ENCODE results near the gene EEF1G.
A peak's percentile ranks its signal among the peaks of the same experiment; 100 is the strongest.
"Not testable (repeated sequence)": the region's sequence is repeated elsewhere in the genome, so short reads cannot be mapped to it uniquely, and the experiment has no call there.

The EEF1G gene

DNA sequence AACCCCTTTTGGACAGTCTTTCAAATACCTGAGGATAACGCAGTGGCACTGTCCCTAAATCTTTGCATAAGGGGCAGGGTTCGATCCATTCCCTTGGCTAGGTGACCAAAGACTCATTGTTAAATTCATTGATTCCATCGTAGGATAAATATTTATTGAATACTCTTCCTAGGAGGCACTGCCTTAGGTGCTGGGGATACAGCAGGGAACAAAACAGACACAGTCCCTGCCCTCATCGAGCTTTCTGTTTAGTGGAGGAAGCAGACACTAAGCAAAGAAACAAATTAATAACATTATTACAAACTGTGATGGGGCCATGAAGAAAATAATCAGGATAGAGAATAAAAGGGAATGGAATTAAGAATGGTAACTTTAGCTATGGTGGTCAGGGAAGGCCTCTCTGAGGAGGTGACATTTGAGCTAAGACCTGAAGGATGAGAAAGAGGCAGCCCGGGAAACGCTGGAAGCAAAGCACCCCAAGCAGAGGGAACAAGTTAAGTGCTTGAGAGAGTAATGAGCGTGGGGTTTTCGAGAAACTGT, 47.4 kb upstream of the EEF1G start:
- no peaks in the 10 kb centered on the region for H3K9me3 ChIP-seq (ENCODE audit: control insufficient read depth, low read length)
- H3K79me1 ChIP-seq (replicated peaks; ENCODE audit: low read length, poor library complexity, severe bottlenecking) = peaks cover 6% of the 10 kb centered on the region
- H3K4ac ChIP-seq (ENCODE audit: low read depth in 1 of 2, low read length in 2 of 2) = peak overlapping the region; percentile 42 to 73
- H3K27ac ChIP-seq (ENCODE audit: low read length, poor library complexity, severe bottlenecking) = peak overlapping the region; percentile 53
- H2BK5ac ChIP-seq (ENCODE audit: low read depth, low read length, poor library complexity, severe bottlenecking) = no peak overlapping the region
- peaks cover 3% of the 10 kb centered on the region for H3K4me1 ChIP-seq (ENCODE audit: control insufficient read depth, insufficient read depth, low read depth, low read length)
- H4K8ac ChIP-seq (ENCODE audit: low read length) = no peak overlapping the region
- DNase-seq = no peak
- H3K4me3 ChIP-seq (ENCODE audit: insufficient read depth in 1 of 2, low read depth in 1 of 2, low read length in 2 of 2) = peak overlapping the region; percentile 59 to 90
- peak overlapping the region; percentile 5 to 85 for H3K18ac ChIP-seq (ENCODE audit: low read depth in 1 of 2, low read length in 2 of 2)
- no peak overlapping the region for H4K91ac ChIP-seq (ENCODE audit: low read length)
- H3K14ac ChIP-seq (ENCODE audit: low read length in 2 of 2) = peak overlapping the region in 1 of 2 experiments; percentile 61
- peak overlapping the region; percentile 44 for H3K4me2 ChIP-seq (ENCODE audit: low read length, poor library complexity, severe bottlenecking)
- no peak overlapping the region for H3K23ac ChIP-seq (ENCODE audit: low read length in 2 of 2)
- 40% methylated on average over 7 of the region's 8 CpGs for WGBS
- peak overlapping the region; percentile 91 for H3K9ac ChIP-seq (ENCODE audit: low read length)
- no peak overlapping the region for H2BK15ac ChIP-seq (ENCODE audit: low read depth, poor library complexity, severe bottlenecking)
- peaks cover 35 to 42% of the 10 kb centered on the region in 2 experiments for H3K36me3 ChIP-seq (ENCODE audit: control insufficient read depth in 1 of 2, insufficient read depth in 2 of 2, low read depth in 1 of 2, low read length in 2 of 2)
- no peak overlapping the region for H2BK120ac ChIP-seq (ENCODE audit: low read depth, low read length)
- H3K27me3 ChIP-seq (ENCODE audit: control insufficient read depth in 1 of 2, insufficient read depth in 1 of 2, low read length in 2 of 2) = no peaks in the 10 kb centered on the region
- H2BK12ac ChIP-seq (ENCODE audit: low read length in 2 of 2) = no peak overlapping the region
- peak overlapping the region; percentile 85 for H2AK5ac ChIP-seq (ENCODE audit: low read length, severe bottlenecking)
- H2AFZ ChIP-seq (ENCODE audit: low read depth, low read length) = no peak overlapping the region

DNA sequence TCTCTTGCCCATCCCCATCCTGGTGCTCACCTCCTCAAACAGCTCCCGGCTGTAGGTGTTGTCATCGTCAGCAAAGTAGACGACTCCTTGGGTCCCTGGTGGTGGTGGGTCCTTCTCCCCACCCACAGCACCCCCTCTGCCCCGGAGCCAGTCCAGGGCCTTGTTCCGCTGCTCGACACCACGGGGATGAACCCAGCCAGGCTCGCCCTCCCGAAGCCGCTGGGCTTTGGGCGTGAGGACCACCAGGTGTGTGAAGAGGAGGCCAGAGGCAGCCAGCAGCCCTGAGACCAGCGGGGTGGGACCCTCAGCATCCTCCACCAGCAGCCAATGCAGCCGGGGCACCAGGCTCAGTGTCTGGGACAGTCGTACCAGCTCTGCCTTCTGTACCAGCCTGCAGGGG, 43.3 kb upstream of the EEF1G start:
- not testable (repeated sequence) for H3K9me3 ChIP-seq (ENCODE audit: control insufficient read depth, low read length); H3K79me1 ChIP-seq (replicated peaks; ENCODE audit: low read length, poor library complexity, severe bottlenecking); H3K18ac ChIP-seq (ENCODE audit: low read depth in 1 of 2, low read length in 2 of 2); H3K14ac ChIP-seq (ENCODE audit: low read length in 2 of 2); H3K4me2 ChIP-seq (ENCODE audit: low read length, poor library complexity, severe bottlenecking); H3K4me3 ChIP-seq (ENCODE audit: insufficient read depth in 1 of 2, low read depth in 1 of 2, low read length in 2 of 2); H3K9ac ChIP-seq (ENCODE audit: low read length); H2BK120ac ChIP-seq (ENCODE audit: low read depth, low read length); H2AK5ac ChIP-seq (ENCODE audit: low read length, severe bottlenecking); H3K4ac ChIP-seq (ENCODE audit: low read depth in 1 of 2, low read length in 2 of 2); H3K27ac ChIP-seq (ENCODE audit: low read length, poor library complexity, severe bottlenecking); DNase-seq; H4K8ac ChIP-seq (ENCODE audit: low read length); H3K23ac ChIP-seq (ENCODE audit: low read length in 2 of 2); H2BK5ac ChIP-seq (ENCODE audit: low read depth, low read length, poor library complexity, severe bottlenecking); H2BK15ac ChIP-seq (ENCODE audit: low read depth, poor library complexity, severe bottlenecking); H2AFZ ChIP-seq (ENCODE audit: low read depth, low read length); H3K27me3 ChIP-seq (ENCODE audit: control insufficient read depth in 1 of 2, insufficient read depth in 1 of 2, low read length in 2 of 2); H4K91ac ChIP-seq (ENCODE audit: low read length)
- Histone ChIP-seq H3K36me3 (ENCODE audit: control insufficient read depth in 1 of 2, insufficient read depth in 2 of 2, low read depth in 1 of 2, low read length in 2 of 2) (peaks cover 31 to 37% of the 10 kb centered on the region in 2 experiments), H2BK12ac (ENCODE audit: low read length in 2 of 2) (peak overlapping the region in 1 of 2 experiments; percentile 15), H3K4me1 (ENCODE audit: control insufficient read depth, insufficient read depth, low read depth, low read length) (peaks cover 18% of the 10 kb centered on the region)
- 98% methylated on average over 10 of the region's 14 CpGs for WGBS

DNA sequence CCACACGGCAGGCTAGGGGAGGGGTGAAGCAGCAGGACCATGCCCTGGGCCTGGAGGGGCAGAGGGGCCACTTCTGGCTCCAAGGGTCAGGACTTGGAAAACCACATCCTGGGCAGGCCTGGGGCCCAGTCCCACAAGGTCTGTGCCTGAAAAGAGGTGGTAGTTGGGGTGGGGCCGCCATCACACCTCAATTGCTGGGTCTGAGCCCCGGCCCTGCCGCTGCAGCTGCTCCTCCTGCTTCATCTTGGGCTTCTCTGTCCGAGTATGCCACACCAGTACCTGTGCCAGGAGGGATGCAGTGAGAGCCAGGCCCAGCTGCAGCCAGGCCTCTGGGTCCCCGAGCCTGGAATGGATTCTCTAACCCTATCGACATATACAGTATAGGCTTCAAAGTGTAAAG, 41.8 kb upstream of the EEF1G start:
- H3K18ac ChIP-seq (ENCODE audit: low read depth in 1 of 2, low read length in 2 of 2) = no peak overlapping the region
- peaks cover 34 to 43% of the 10 kb centered on the region in 2 experiments for H3K36me3 ChIP-seq (ENCODE audit: control insufficient read depth in 1 of 2, insufficient read depth in 2 of 2, low read depth in 1 of 2, low read length in 2 of 2)
- peaks cover 14% of the 10 kb centered on the region for H3K79me1 ChIP-seq (replicated peaks; ENCODE audit: low read length, poor library complexity, severe bottlenecking)
- no peak overlapping the region for H3K4me3 ChIP-seq (ENCODE audit: insufficient read depth in 1 of 2, low read depth in 1 of 2, low read length in 2 of 2)
- H2AFZ ChIP-seq (ENCODE audit: low read depth, low read length) = no peak overlapping the region
- no peak overlapping the region for H3K4ac ChIP-seq (ENCODE audit: low read depth in 1 of 2, low read length in 2 of 2)
- no peak overlapping the region for H3K23ac ChIP-seq (ENCODE audit: low read length in 2 of 2)
- no peak overlapping the region for H2BK5ac ChIP-seq (ENCODE audit: low read depth, low read length, poor library complexity, severe bottlenecking)
- WGBS = 91% methylated on average over 7 of the region's 7 CpGs
- H2BK12ac ChIP-seq (ENCODE audit: low read length in 2 of 2) = no peak overlapping the region
- no peaks in the 10 kb centered on the region for H3K9me3 ChIP-seq (ENCODE audit: control insufficient read depth, low read length)
- H2BK120ac ChIP-seq (ENCODE audit: low read depth, low read length) = no peak overlapping the region
- no peak overlapping the region for H4K8ac ChIP-seq (ENCODE audit: low read length)
- peak overlapping the region; percentile 78 for H4K91ac ChIP-seq (ENCODE audit: low read length)
- no peak overlapping the region for H2AK5ac ChIP-seq (ENCODE audit: low read length, severe bottlenecking)
- no peak overlapping the region for H3K9ac ChIP-seq (ENCODE audit: low read length)
- DNase-seq = no peak
- H2BK15ac ChIP-seq (ENCODE audit: low read depth, poor library complexity, severe bottlenecking) = no peak overlapping the region
- H3K4me1 ChIP-seq (ENCODE audit: control insufficient read depth, insufficient read depth, low read depth, low read length) = peaks cover 25% of the 10 kb centered on the region
- H3K27ac ChIP-seq (ENCODE audit: low read length, poor library complexity, severe bottlenecking) = no peak overlapping the region
- no peak overlapping the region for H3K14ac ChIP-seq (ENCODE audit: low read length in 2 of 2)
- H3K27me3 ChIP-seq (ENCODE audit: control insufficient read depth in 1 of 2, insufficient read depth in 1 of 2, low read length in 2 of 2) = no peaks in the 10 kb centered on the region
- H3K4me2 ChIP-seq (ENCODE audit: low read length, poor library complexity, severe bottlenecking) = no peak overlapping the region

DNA sequence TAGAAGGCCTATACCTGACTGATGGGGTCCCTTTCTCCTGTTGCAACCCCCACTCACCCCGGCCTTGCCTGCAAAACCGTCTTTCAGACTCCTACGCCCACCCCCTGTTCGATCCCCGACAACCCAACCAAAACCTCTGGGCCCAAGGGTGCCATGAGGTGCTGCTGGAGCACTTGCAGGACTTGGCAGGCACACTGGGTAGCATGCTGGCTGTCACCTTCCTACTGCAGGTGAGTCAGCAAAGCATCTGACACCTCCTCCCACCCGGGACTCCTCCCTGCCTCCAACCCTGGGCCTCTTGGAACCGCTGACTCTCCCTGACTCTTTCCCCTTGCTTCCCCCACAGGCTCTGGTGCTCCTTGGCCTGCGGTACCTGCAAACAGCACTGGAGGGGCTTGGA, 40.6 kb upstream of the EEF1G start:
- peak overlapping the region; percentile 13 for H2AK5ac ChIP-seq (ENCODE audit: low read length, severe bottlenecking)
- no peak overlapping the region for H4K8ac ChIP-seq (ENCODE audit: low read length)
- H3K23ac ChIP-seq (ENCODE audit: low read length in 2 of 2) = no peak overlapping the region
- H2BK5ac ChIP-seq (ENCODE audit: low read depth, low read length, poor library complexity, severe bottlenecking) = no peak overlapping the region
- no peak overlapping the region for H3K4me2 ChIP-seq (ENCODE audit: low read length, poor library complexity, severe bottlenecking)
- peak overlapping the region in 1 of 2 experiments; percentile 50 for H3K4ac ChIP-seq (ENCODE audit: low read depth in 1 of 2, low read length in 2 of 2)
- no peak overlapping the region for H4K91ac ChIP-seq (ENCODE audit: low read length)
- H3K36me3 ChIP-seq (ENCODE audit: control insufficient read depth in 1 of 2, insufficient read depth in 2 of 2, low read depth in 1 of 2, low read length in 2 of 2) = peaks cover 46 to 55% of the 10 kb centered on the region in 2 experiments
- H2BK12ac ChIP-seq (ENCODE audit: low read length in 2 of 2) = peak overlapping the region in 1 of 2 experiments; percentile 55
- H3K4me1 ChIP-seq (ENCODE audit: control insufficient read depth, insufficient read depth, low read depth, low read length) = peaks cover 22% of the 10 kb centered on the region
- no peak for DNase-seq
- H3K27ac ChIP-seq (ENCODE audit: low read length, poor library complexity, severe bottlenecking) = no peak overlapping the region
- H3K18ac ChIP-seq (ENCODE audit: low read depth in 1 of 2, low read length in 2 of 2) = no peak overlapping the region
- H3K27me3 ChIP-seq (ENCODE audit: control insufficient read depth in 1 of 2, insufficient read depth in 1 of 2, low read length in 2 of 2) = no peaks in the 10 kb centered on the region
- no peak overlapping the region for H3K9ac ChIP-seq (ENCODE audit: low read length)
- WGBS = 91% methylated on average over 6 of the region's 8 CpGs
- H3K9me3 ChIP-seq (ENCODE audit: control insufficient read depth, low read length) = no peaks in the 10 kb centered on the region
- H3K79me1 ChIP-seq (replicated peaks; ENCODE audit: low read length, poor library complexity, severe bottlenecking) = peaks cover 24% of the 10 kb centered on the region
- H2AFZ ChIP-seq (ENCODE audit: low read depth, low read length) = no peak overlapping the region
- no peak overlapping the region for H3K4me3 ChIP-seq (ENCODE audit: insufficient read depth in 1 of 2, low read depth in 1 of 2, low read length in 2 of 2)
- H2BK15ac ChIP-seq (ENCODE audit: low read depth, poor library complexity, severe bottlenecking) = no peak overlapping the region
- H2BK120ac ChIP-seq (ENCODE audit: low read depth, low read length) = no peak overlapping the region
- no peak overlapping the region for H3K14ac ChIP-seq (ENCODE audit: low read length in 2 of 2)

All from mesenchymal stem cell (in vitro differentiated cells and primary cell).